Tibial artery (tissue), 4 donors: Measurements from ENCODE around the gene PXDN.

Source experiments
- DNase-seq, 2 donors: peaks; one replicate each; pipeline ENCODE4 v3.0.0-alpha.2; 2019
- H3K27ac ChIP-seq, 2 donors: fragments of 200-600 bp; sonication (generic) in 1 of 2; 1 replicate in 1 of 2; 2 replicates in 1 of 2; pipeline ENCODE4 v1.5.1; 2018 to 2019; ENCODE audit warnings: mild to moderate bottlenecking in 1 of 2
- H3K27me3 ChIP-seq, 2 donors: fragments of 200-600 bp; sonication (generic) in 1 of 2; one replicate each; pipeline versions ENCODE4 v1.5.1 to v1.6.0; 2016 to 2019
- H3K36me3 ChIP-seq, 3 donors: fragments of 200-600 bp; sonication (generic) in 2 of 3; one replicate each; pipeline ENCODE4 v1.5.1; 2016 to 2019; ENCODE audit warnings: mild to moderate bottlenecking in 2 of 3
- H3K4me1 ChIP-seq, 4 donors: fragments of 200-600 bp; sonication (generic) in 2 of 4; 1 replicate in 3 of 4; 2 replicates in 1 of 4; pipeline ENCODE4 v1.5.1; 2016 to 2019
- H3K4me3 ChIP-seq, 2 donors: fragments of 200-600 bp; sonication (generic) in 1 of 2; 1 replicate in 1 of 2; 2 replicates in 1 of 2; pipeline ENCODE4 v1.5.1; 2018 to 2019; ENCODE audit warnings: mild to moderate bottlenecking in 2 of 2
- H3K9me3 ChIP-seq, 3 donors: fragments of 200-600 bp; sonication (generic) in 1 of 3; one replicate each; pipeline ENCODE4 v1.5.1; 2016 to 2019
- CTCF ChIP-seq, 2 experiments: fragments of 200-600 bp in 1 of 2; fragments of 450-650 bp in 1 of 2; IDR thresholded peaks; one replicate each; pipeline ENCODE4 v1.5.1; 2017 to 2019; ENCODE audit warnings: antibody characterized with exemption in 2 of 2, mild to moderate bottlenecking in 1 of 2, moderate library complexity in 1 of 2
- intact Hi-C: fragments of 100-400 bp; cut with DNase I; formaldehyde crosslinking; loops from one replicate; pipeline ENCODE4 v1.15.0; 2023; ENCODE audit warnings: low total_unique reads

Gene PXDN

GRCh38 chr2:1654696-1655374, 89.5 kb downstream of the PXDN start:
- Histone ChIP-seq H3K27me3 (no peaks in the 10 kb centered on the region), H3K27ac (peak overlapping the region; percentile 77 to 78), H3K4me1 (peaks cover 0 to 75% (median 56%) of the 10 kb centered on the region in 4 donors), H3K9me3 (no peaks in the 10 kb centered on the region), H3K36me3 (peaks cover 5 to 22% (median 12%) of the 10 kb centered on the region in 3 donors), H3K4me3 (no peak overlapping the region)
- intact Hi-C loops: no loop called here
- no peak for TF ChIP-seq CTCF (IDR thresholded peaks at IDR 0.05)
- peak in 1 of 2 donors; percentile 6 for DNase-seq

GRCh38 chr2:1653956-1654695, 90.2 kb downstream of the PXDN start:
- TF ChIP-seq CTCF (IDR thresholded peaks at IDR 0.05): no peak
- no peaks in the 10 kb centered on the region for H3K9me3 ChIP-seq
- no peak overlapping the region for H3K4me3 ChIP-seq
- peak overlapping the region; percentile 77 to 78 for H3K27ac ChIP-seq
- H3K36me3 ChIP-seq: peaks cover 5 to 22% (median 14%) of the 10 kb centered on the region in 3 donors
- no peaks in the 10 kb centered on the region for H3K27me3 ChIP-seq
- DNase-seq: no peak
- intact Hi-C loops: loop anchor here (2.0 kb wide), 1 partner anchor 89 kb away; no protein-coding TSS in a partner anchor
- H3K4me1 ChIP-seq: peaks cover 0 to 75% (median 56%) of the 10 kb centered on the region in 4 donors

- DNase-seq: peak in 1 of 2 donors; percentile 50
Observed at GRCh38 chr2:1652034-1652790, 92.1 kb downstream of the PXDN start.

GRCh38 chr2:1651121-1652033, 92.9 kb downstream of the PXDN start:
- H3K4me1 ChIP-seq: peaks cover 0 to 64% (median 50%) of the 10 kb centered on the region in 4 donors
- TF ChIP-seq CTCF (IDR thresholded peaks at IDR 0.05): no peak
- peaks cover 26 to 31% (median 28%) of the 10 kb centered on the region in 3 donors for H3K36me3 ChIP-seq
- H3K9me3 ChIP-seq: no peaks in the 10 kb centered on the region
- no peak for DNase-seq
- no peaks in the 10 kb centered on the region for H3K27me3 ChIP-seq
- H3K27ac ChIP-seq: peak overlapping the region; percentile 77 to 78
- intact Hi-C loops: loop anchor here (2.0 kb wide), 1 partner anchor 91 kb away; no protein-coding TSS in a partner anchor
- H3K4me3 ChIP-seq: no peak overlapping the region

More at GRCh38 chr2:1652034-1652790, 92.1 kb downstream of the PXDN start:
- TF ChIP-seq CTCF (IDR thresholded peaks at IDR 0.05): no peak
- H3K27me3 ChIP-seq: no peaks in the 10 kb centered on the region
- no peaks in the 10 kb centered on the region for H3K9me3 ChIP-seq
- no peak overlapping the region for H3K4me3 ChIP-seq
- H3K36me3 ChIP-seq: peaks cover 24 to 30% (median 25%) of the 10 kb centered on the region in 3 donors
- peak overlapping the region; percentile 77 to 78 for H3K27ac ChIP-seq
- intact Hi-C loops: loop anchor here (2.0 kb wide), 1 partner anchor 91 kb away; no protein-coding TSS in a partner anchor
- H3K4me1 ChIP-seq: peaks cover 0 to 73% (median 56%) of the 10 kb centered on the region in 4 donors
